Ishikawa (cell line): Measurements from ENCODE around the gene C11orf21.
A peak's percentile ranks its signal among the peaks of the same experiment; 100 is the strongest.

ENCODE experiments used
- CEBPB ChIP-seq: IDR thresholded peaks from 2 replicates; pipeline ENCODE4 v1.6.1; 2012
- CREB1 ChIP-seq: IDR thresholded peaks from 2 replicates; pipeline ENCODE4 v1.6.1; 2012; ENCODE audit warnings: low read depth
- EGR1 ChIP-seq: IDR thresholded peaks from 2 replicates; pipeline ENCODE4 v1.6.1; 2012
- EP300 ChIP-seq: IDR thresholded peaks from 2 replicates; pipeline ENCODE4 v1.6.1; 2012; ENCODE audit warnings: borderline replicate concordance
- FOXM1 ChIP-seq: IDR thresholded peaks from 2 replicates; pipeline ENCODE4 v1.6.1; 2012; ENCODE audit warnings: low read depth, borderline replicate concordance
- MAX ChIP-seq: IDR thresholded peaks from 2 replicates; pipeline ENCODE4 v1.6.1; 2012
- NFIC ChIP-seq: IDR thresholded peaks from 2 replicates; pipeline ENCODE4 v1.6.1; 2012
- RAD21 ChIP-seq: IDR thresholded peaks from 2 replicates; pipeline ENCODE4 v1.6.1; 2012; ENCODE audit warnings: low read depth
- REST ChIP-seq: IDR thresholded peaks from 2 replicates; pipeline ENCODE4 v1.6.1; 2012; ENCODE audit warnings: low read depth, mild to moderate bottlenecking
- TAF1 ChIP-seq: IDR thresholded peaks from 2 replicates; pipeline ENCODE4 v1.6.1; 2012; ENCODE audit warnings: low read depth, mild to moderate bottlenecking
- TCF12 ChIP-seq: IDR thresholded peaks from 2 replicates; pipeline ENCODE4 v1.6.1; 2012; ENCODE audit warnings: low read depth
- TEAD4 ChIP-seq: IDR thresholded peaks from 2 replicates; pipeline ENCODE4 v1.6.1; 2012
- USF1 ChIP-seq: IDR thresholded peaks from 2 replicates; pipeline ENCODE4 v1.6.1; 2012
- YY1 ChIP-seq: IDR thresholded peaks from 2 replicates; pipeline ENCODE4 v1.6.1; 2012; ENCODE audit warnings: low read depth
- ZBTB7A ChIP-seq: IDR thresholded peaks from 2 replicates; pipeline ENCODE4 v1.6.1; 2012; ENCODE audit warnings: low read depth

The C11orf21 gene

GRCh38 chr11:2259897-2260451 lies 41.7 kb downstream of the C11orf21 start:
- TF ChIP-seq USF1 (no peak), NFIC (no peak), YY1 (no peak), REST (no peak), EP300 (no peak), MAX (no peak), CREB1 (no peak), EGR1 (no peak), FOXM1 (no peak), RAD21 (no peak)

GRCh38 chr11:2259466-2259830 lies 42.3 kb downstream of the C11orf21 start:
- no peak for TF ChIP-seq EGR1
- TF ChIP-seq TAF1: no peak
- no peak for TF ChIP-seq ZBTB7A
- TF ChIP-seq FOXM1: no peak

- no peak for TF ChIP-seq CEBPB
Observed at GRCh38 chr11:2258501-2259465, 42.9 kb downstream of the C11orf21 start.

- no peak for TF ChIP-seq CREB1
- TF ChIP-seq EP300: peak; percentile 35; the same call in 1 of the 2 replicates
- TF ChIP-seq CEBPB: no peak
- peak; percentile 90 for TF ChIP-seq MAX
- peak; percentile 59 for TF ChIP-seq TEAD4
- TF ChIP-seq EGR1: peak; percentile 55
- TF ChIP-seq FOXM1: no peak
- TF ChIP-seq NFIC: peak; percentile 75
- peak; percentile 69 for TF ChIP-seq USF1
- TF ChIP-seq RAD21: peak; percentile 14; the same call in 1 of the 2 replicates
- no peak for TF ChIP-seq REST
- TF ChIP-seq ZBTB7A: peak; percentile 70; the same call in 1 of the 2 replicates
- no peak for TF ChIP-seq TAF1
- no peak for TF ChIP-seq YY1
- no peak for TF ChIP-seq TCF12
Observed at GRCh38 chr11:2256951-2257700, 44.6 kb downstream of the C11orf21 start.

GRCh38 chr11:2256293-2256913 lies 45.3 kb downstream of the C11orf21 start:
- TF ChIP-seq ZBTB7A (no peak), CREB1 (no peak), TEAD4 (no peak), EGR1 (no peak), EP300 (no peak), TAF1 (no peak), REST (no peak), RAD21 (no peak), CEBPB (no peak), TCF12 (no peak), YY1 (no peak), MAX (no peak), USF1 (no peak), FOXM1 (no peak), NFIC (no peak)
